ENCODE measurements around the gene SLC45A2. TPM values are rescaled to one million over a fixed set of nuclear protein-coding genes. Genes with fewer than 3 reads are reported as not detected.
"Not testable (repeated sequence)": the region's sequence is repeated elsewhere in the genome, so short reads cannot be mapped to it uniquely, and the experiment has no call there.

The SLC45A2 gene
- total RNA-seq, 2 experiments from 2014 or later = 0.19 TPM; not detected in 1

- H3K4me1 Mint-ChIP-seq = no peaks in the 10 kb centered on the region
- no peak for DNase-seq
- H3K36me3 Mint-ChIP-seq (ENCODE audit: low read depth) = no peaks in the 10 kb centered on the region
- no peak overlapping the region for H3K27ac Mint-ChIP-seq
- ChIA-PET CTCF (no interaction called here), POLR2A (no interaction called here)
- H3K9me3 Mint-ChIP-seq = no peaks in the 10 kb centered on the region
- peaks cover 6% of the 10 kb centered on the region for H3K27me3 Mint-ChIP-seq
- no peak overlapping the region for H3K4me3 Mint-ChIP-seq
These were observed 56.2 kb downstream of the SLC45A2 start for GRCh38 chr5:33928283-33928682.

DNA sequence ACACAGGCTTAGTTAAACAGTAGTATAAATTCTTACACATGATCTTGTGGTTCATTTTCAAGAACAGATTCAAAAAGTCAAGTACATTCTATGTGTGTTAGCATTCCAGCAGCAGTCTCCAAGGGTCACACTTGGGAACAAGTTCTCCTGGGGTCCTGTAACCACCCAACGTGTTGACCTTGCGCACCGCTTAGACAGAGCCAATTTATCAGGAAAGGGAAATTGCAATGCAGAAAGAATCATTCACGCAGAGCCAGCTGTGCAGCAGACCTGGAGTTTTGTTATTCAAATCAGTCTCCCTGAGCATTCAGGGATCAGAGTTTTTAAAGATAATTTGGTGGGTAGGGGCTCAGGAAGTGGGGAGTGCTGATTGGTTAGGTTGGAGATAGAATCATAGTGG, 56.8 kb downstream of the SLC45A2 start:
- POLR2A ChIA-PET = no interaction called here
- H3K4me3 Mint-ChIP-seq = no peak overlapping the region
- H3K4me1 Mint-ChIP-seq = no peaks in the 10 kb centered on the region
- no peaks in the 10 kb centered on the region for H3K9me3 Mint-ChIP-seq
- CTCF ChIA-PET = no interaction called here
- H3K27me3 Mint-ChIP-seq = peaks cover 7% of the 10 kb centered on the region
- H3K36me3 Mint-ChIP-seq (ENCODE audit: low read depth) = no peaks in the 10 kb centered on the region
- no peak overlapping the region for H3K27ac Mint-ChIP-seq
- no peak for DNase-seq

- H3K27me3 Mint-ChIP-seq = peaks cover 18% of the 10 kb centered on the region
- no peaks in the 10 kb centered on the region for H3K36me3 Mint-ChIP-seq (ENCODE audit: low read depth)
- no peak overlapping the region for H3K27ac Mint-ChIP-seq
- DNase-seq = no peak
- no peaks in the 10 kb centered on the region for H3K9me3 Mint-ChIP-seq
- no peaks in the 10 kb centered on the region for H3K4me1 Mint-ChIP-seq
- H3K4me3 Mint-ChIP-seq = no peak overlapping the region
- POLR2A ChIA-PET = no interaction called here
- CTCF ChIA-PET = no interaction called here
These were observed 59.2 kb downstream of the SLC45A2 start for GRCh38 chr5:33925278-33925677.

DNA sequence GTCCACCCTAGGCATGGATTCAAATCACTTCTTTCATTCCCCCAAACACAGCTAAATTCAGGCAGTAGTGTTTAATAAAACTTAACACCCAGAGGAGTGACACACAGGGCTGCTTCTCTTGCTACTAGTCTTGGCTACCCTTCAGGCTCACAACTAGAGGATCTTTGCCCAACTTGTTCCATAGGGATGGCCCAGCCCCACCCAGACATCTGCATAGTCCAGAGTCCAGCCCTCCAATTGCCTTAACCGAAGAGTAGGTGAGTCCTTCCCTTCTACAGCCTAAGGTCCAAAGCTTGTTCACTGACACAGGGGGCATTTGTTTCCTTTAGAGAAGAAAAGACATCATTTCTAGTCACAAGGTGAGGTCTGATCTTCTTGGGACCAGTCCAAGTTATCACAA, 63.5 kb downstream of the SLC45A2 start:
- Mint-ChIP-seq H3K4me3 (no peak overlapping the region), H3K27ac (no peak overlapping the region), H3K9me3 (peaks cover 12% of the 10 kb centered on the region), H3K36me3 (ENCODE audit: low read depth) (no peaks in the 10 kb centered on the region), H3K27me3 (peaks cover 23% of the 10 kb centered on the region), H3K4me1 (no peaks in the 10 kb centered on the region)
- no peak for DNase-seq
- ChIA-PET CTCF (no interaction called here), POLR2A (no interaction called here)

DNA sequence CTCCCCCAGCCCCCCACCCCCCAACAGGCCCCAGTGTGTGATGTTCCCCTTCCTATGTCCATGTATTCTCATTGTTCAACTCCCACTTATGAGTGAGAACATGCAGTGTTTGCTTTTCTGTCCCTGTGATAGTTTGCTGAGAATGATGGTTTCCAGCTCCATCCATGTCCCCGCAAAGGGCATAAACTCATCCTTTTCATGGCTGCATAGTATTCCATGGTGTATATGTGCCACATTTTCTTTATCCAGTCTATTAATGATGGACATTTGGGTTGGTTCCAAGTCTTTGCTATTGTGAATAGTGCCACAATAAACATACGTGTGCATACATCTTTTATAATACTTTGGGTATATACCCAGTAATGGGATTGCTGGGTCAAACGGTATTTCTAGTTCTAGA, 69.6 kb downstream of the SLC45A2 start:
- H3K36me3 Mint-ChIP-seq (ENCODE audit: low read depth); CTCF ChIA-PET; H3K4me3 Mint-ChIP-seq; POLR2A ChIA-PET; H3K4me1 Mint-ChIP-seq; DNase-seq; H3K27ac Mint-ChIP-seq: not testable (repeated sequence)
- peaks cover 11% of the 10 kb centered on the region for H3K27me3 Mint-ChIP-seq
- H3K9me3 Mint-ChIP-seq = peaks cover 16% of the 10 kb centered on the region

GRCh38 chr5:33906248-33906647, 78.2 kb downstream of the SLC45A2 start:
- H3K27me3 Mint-ChIP-seq; H3K36me3 Mint-ChIP-seq (ENCODE audit: low read depth); CTCF ChIA-PET; DNase-seq; H3K27ac Mint-ChIP-seq; POLR2A ChIA-PET; H3K4me1 Mint-ChIP-seq; H3K4me3 Mint-ChIP-seq: not testable (repeated sequence)
- peaks cover 20% of the 10 kb centered on the region for H3K9me3 Mint-ChIP-seq

- Mint-ChIP-seq H3K4me3 (no peak overlapping the region), H3K9me3 (peaks cover 20% of the 10 kb centered on the region), H3K27ac (no peak overlapping the region), H3K27me3 (no peaks in the 10 kb centered on the region), H3K4me1 (no peaks in the 10 kb centered on the region), H3K36me3 (ENCODE audit: low read depth) (no peaks in the 10 kb centered on the region)
- POLR2A ChIA-PET = no interaction called here
- CTCF ChIA-PET = no interaction called here
- DNase-seq = no peak
These were observed 79.1 kb downstream of the SLC45A2 start for GRCh38 chr5:33905381-33905780.

- no peak overlapping the region for H3K27ac Mint-ChIP-seq
- H3K36me3 Mint-ChIP-seq (ENCODE audit: low read depth) = no peaks in the 10 kb centered on the region
- no peak overlapping the region for H3K4me3 Mint-ChIP-seq
- H3K4me1 Mint-ChIP-seq = no peaks in the 10 kb centered on the region
- CTCF ChIA-PET = no interaction called here
- H3K27me3 Mint-ChIP-seq = no peaks in the 10 kb centered on the region
- POLR2A ChIA-PET = no interaction called here
- DNase-seq = no peak
- peaks cover 20% of the 10 kb centered on the region for H3K9me3 Mint-ChIP-seq
These were observed 81.4 kb downstream of the SLC45A2 start for GRCh38 chr5:33903118-33903517.

DNA sequence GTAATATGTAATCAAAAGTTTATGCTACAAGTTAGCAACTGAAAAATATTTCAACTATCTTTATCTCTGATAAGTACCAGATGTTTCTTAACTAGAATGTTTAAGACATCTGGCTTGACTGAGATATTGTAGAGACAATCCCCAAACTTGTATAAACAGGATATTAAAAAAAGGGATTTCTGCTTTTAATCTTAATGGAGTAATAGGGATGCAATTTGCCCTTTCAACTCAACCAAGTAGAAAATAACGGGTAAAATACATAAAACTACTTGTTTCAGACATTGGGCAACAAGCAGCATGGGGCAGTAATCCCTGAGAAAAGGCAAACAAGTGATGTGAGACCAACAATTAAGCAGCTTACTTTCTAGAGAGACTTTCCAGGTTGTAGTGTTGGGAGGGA, 83.3 kb downstream of the SLC45A2 start:
- H3K36me3 Mint-ChIP-seq (ENCODE audit: low read depth) = no peaks in the 10 kb centered on the region
- CTCF ChIA-PET = no interaction called here
- peaks cover 5% of the 10 kb centered on the region for H3K9me3 Mint-ChIP-seq
- no peak for DNase-seq
- peaks cover 5% of the 10 kb centered on the region for H3K27me3 Mint-ChIP-seq
- no peak overlapping the region for H3K27ac Mint-ChIP-seq
- no peaks in the 10 kb centered on the region for H3K4me1 Mint-ChIP-seq
- POLR2A ChIA-PET = no interaction called here
- H3K4me3 Mint-ChIP-seq = no peak overlapping the region

Other genes with a start within 250 kb of the SLC45A2 start
- gene ADAMTS12, start 92.7 kb downstream of the SLC45A2 start, total RNA-seq = not detected
- gene RXFP3, start 48.3 kb downstream of the SLC45A2 start, total RNA-seq = not detected
- gene AMACR, start 23.4 kb upstream of the SLC45A2 start, total RNA-seq = 1 to 10 TPM; 4.8 to 6.0 TPM
- 1 to 10 TPM; 4.5 to 5.2 TPM for gene C1QTNF3, start 58.5 kb upstream of the SLC45A2 start, total RNA-seq